Suprapubic skin (tissue), 3 donors: ENCODE data around the gene RAB6B.

Experiments used
- EP300 ChIP-seq: sonication (generic); formaldehyde crosslinking; IDR thresholded peaks from one replicate; pipeline ENCODE4 v1.6.1; 2017; ENCODE audit warnings: antibody characterized with exemption
- POLR2A ChIP-seq, 2 donors: fragments of 450-650 bp; IDR thresholded peaks; one replicate each; pipeline ENCODE4 v1.6.1; 2017; ENCODE audit warnings: antibody characterized with exemption in 2 of 2, mild to moderate bottlenecking in 2 of 2, moderate library complexity in 2 of 2
- TF ChIP-seq, protein P1 (sequence below), 2 donors: fragments of 200-600 bp in 1 of 2; fragments of 450-650 bp in 1 of 2; sonication (generic) in 1 of 2; IDR thresholded peaks; one replicate each; pipeline ENCODE4 v1.5.1; 2016 to 2019; ENCODE audit warnings: antibody characterized with exemption in 2 of 2, mild to moderate bottlenecking in 1 of 2, moderate library complexity in 1 of 2

DNA sequence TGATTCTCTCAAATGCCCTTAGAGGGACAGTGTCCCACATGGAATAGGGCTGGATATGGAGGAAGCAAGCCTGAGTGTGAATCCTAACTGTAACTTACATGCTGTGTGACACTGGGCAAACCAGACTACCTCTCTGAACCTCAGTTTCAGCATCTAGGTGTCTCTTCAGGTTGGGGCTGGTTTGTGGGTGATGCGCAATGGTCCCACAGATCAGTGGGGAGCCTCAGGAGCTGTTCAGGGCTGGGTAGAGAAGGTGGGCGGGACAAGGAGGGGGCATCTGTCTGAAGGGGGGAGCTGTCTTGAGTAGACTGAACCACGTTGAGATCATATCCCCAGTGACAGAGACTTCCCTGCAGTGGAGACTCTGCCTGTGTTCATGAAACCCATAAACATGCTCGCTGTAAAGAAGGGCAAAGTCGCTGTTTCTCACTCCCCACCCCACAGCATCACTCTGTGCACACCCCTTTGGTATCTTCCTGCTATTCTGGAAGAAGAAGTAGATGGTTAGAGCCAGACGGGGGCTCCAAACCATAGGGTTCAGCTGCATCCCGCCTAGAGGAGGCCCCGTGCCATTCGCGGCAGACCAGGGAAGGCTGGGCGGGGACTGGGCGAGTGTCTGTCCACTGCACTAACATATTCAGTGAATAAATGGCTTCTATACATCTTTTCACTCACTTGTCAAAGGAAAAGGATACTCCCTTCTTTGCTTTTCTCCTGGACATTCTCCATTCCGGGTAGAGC lies 61.6 kb downstream of the RAB6B start:
- no peak for TF ChIP-seq EP300
- TF ChIP-seq, protein P1, sequence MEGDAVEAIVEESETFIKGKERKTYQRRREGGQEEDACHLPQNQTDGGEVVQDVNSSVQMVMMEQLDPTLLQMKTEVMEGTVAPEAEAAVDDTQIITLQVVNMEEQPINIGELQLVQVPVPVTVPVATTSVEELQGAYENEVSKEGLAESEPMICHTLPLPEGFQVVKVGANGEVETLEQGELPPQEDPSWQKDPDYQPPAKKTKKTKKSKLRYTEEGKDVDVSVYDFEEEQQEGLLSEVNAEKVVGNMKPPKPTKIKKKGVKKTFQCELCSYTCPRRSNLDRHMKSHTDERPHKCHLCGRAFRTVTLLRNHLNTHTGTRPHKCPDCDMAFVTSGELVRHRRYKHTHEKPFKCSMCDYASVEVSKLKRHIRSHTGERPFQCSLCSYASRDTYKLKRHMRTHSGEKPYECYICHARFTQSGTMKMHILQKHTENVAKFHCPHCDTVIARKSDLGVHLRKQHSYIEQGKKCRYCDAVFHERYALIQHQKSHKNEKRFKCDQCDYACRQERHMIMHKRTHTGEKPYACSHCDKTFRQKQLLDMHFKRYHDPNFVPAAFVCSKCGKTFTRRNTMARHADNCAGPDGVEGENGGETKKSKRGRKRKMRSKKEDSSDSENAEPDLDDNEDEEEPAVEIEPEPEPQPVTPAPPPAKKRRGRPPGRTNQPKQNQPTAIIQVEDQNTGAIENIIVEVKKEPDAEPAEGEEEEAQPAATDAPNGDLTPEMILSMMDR (IDR thresholded peaks at IDR 0.05), result no peak
- TF ChIP-seq POLR2A (IDR thresholded peaks at IDR 0.05), result no peak
